Epithelial cell of prostate (primary cell): ENCODE measurements around the gene EPS8.

Experiments
- DNase-seq: peaks from one replicate; pipeline ENCODE4 v3.0.0-alpha.2; 2011; ENCODE audit warnings: low read depth, low spot score
- H3K27ac ChIP-seq: fragments of 450-650 bp; 2 replicates; pipeline ENCODE4 v1.5.1; 2017; ENCODE audit warnings: mild to moderate bottlenecking

Gene EPS8

DNA sequence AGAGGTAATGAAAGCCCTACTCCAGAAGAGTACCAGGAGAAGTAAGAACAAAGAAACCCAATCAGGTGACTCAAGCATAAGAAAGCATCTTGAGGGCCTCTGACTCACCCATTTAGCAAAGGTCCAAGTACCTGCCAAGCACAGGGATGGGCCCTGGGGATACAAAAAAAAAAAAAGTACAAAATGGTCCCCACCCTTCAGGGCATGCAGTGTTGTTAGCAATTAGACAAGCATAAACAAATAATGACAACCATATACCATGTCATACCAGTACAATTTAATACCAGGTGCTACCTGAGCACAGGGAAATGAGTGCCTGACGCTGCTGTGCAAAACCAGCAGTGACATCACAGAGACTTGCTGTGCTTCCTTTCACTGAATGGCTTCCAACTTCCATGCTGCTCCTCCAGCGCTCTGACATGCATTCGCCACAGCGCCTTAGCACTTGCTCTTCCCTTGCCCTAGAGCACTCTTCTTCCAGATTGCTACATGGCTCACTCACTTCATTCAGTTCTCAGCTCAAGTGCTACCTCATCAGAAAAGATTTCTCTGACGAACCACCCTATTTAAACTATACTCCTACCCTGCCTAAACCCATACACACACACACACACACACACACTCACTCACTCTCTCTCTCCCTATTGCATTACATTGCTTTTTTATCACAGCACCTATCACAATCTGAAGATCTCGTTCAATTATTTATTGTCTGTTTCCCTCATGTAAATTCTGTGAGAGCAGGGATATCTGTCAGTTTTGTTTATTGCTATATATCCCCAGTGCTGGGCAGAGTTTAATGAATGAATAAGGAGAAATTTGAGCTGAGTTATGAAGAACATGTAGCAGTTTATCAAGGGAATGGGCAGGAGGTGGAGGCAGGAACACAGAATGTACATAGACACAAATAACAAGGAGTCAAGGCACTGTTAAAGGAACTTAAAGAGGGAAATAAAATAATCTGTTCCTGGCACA is 12.9 kb upstream of the EPS8 start:
- peak; percentile 84 for DNase-seq
- H3K27ac ChIP-seq = peak overlapping the region; percentile 28

DNA sequence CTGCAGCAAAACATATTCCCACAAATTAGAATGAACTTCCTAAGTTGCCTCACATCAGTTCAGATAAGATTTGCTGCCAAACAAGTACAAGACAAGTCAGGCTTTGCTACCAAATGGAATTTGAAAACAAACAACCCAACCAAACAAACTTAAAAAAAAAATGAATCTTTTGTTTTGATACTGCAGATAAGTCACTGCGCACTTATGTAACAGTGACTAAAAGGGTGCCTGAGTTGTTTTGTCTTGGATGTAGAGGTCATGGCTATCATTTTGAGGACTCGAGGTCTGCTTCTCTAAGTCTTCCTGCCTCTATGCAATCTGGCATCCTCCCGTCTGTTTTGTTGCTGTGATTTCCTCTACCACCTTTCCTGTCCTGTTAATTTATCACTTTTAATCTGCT is 11.1 kb upstream of the EPS8 start:
- no peak for DNase-seq
- H3K27ac ChIP-seq = no peak overlapping the region

DNA sequence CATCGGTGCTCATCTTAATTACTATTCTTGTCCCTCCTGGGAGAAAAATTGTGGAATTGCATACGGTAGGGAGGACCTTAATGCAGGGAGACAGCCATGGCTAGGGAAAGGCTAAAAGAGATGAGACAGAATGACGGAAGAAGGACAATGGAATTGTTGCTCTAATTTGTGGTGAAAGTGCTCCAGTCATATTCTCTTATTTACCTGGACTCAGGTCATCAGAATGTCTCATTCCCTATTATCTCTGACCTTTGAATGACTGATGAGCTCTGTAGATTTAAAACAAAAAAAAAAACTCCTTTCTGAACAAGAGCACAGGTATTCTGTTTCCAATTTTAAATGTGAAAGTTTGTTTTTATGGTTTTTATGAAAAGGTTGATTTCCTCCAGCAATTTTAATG is 8.6 kb upstream of the EPS8 start:
- DNase-seq = no peak
- H3K27ac ChIP-seq = no peak overlapping the region

DNA sequence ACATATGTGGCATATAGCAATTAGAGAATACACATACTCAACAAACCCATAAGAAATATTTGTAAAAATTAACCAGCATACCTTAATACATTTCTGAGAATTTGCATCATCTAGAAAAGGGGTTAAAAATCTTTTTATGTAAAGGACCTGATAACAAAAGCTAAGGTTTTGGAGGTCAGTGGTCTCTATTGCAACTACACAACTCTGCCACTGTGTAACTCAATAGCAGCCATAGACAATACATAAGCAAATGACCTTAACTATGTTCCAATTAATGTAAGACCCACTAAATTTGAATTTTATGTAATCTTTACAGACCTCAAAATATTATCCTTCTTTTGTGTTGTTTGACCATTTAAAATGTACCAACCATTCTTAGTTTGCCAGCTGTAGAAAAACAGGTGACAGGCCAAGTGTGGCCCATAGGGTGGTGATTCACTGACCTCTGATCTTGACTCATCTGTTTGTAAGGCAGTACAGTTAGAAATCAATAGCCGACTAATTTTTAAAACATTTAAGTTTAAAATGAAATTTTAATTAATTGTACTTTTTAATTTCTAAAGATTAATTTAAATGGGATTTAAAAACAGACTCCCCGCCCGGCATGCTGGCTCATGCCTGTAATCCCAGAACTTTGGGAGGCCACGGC is 7.4 kb upstream of the EPS8 start:
- DNase-seq = no peak
- no peak overlapping the region for H3K27ac ChIP-seq

DNA sequence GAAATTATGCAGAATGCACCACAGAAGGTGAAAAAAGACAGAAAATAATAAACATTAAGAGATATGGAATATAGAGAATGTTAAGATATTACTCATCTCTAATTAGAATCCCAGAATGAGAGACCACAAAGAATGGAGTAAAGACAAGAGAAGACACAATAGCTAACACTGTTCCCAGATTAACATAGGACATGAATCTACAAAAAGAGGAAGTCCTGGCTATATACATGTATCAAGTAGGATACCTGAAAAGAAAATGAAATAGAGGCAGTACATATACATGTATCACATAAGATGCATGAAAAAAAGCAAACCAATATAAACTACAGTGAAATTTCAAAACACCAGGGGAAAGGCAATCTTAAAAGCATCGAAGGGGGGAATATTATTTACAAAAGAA is 5.6 kb upstream of the EPS8 start:
- no peak for DNase-seq
- H3K27ac ChIP-seq = no peak overlapping the region

DNA sequence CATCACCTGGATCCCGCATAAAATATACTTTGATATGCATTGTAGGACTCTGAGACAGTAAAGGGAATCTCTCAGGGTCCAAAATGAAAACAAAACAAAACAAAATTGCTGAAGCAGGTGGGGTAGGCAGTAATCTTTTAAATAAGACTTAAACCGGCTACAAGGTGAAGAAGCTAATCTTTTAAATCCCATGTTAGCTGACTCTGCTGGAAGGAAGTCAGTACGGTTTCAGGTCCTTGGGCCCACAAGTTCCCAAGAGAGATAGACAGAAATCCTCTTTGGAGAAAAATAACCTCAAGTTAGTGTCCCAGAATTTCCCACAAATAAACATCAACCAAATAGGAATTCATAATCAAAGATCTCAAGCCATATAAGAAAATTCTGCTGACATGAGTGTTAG is 5.0 kb upstream of the EPS8 start:
- no peak for DNase-seq
- no peak overlapping the region for H3K27ac ChIP-seq

DNA sequence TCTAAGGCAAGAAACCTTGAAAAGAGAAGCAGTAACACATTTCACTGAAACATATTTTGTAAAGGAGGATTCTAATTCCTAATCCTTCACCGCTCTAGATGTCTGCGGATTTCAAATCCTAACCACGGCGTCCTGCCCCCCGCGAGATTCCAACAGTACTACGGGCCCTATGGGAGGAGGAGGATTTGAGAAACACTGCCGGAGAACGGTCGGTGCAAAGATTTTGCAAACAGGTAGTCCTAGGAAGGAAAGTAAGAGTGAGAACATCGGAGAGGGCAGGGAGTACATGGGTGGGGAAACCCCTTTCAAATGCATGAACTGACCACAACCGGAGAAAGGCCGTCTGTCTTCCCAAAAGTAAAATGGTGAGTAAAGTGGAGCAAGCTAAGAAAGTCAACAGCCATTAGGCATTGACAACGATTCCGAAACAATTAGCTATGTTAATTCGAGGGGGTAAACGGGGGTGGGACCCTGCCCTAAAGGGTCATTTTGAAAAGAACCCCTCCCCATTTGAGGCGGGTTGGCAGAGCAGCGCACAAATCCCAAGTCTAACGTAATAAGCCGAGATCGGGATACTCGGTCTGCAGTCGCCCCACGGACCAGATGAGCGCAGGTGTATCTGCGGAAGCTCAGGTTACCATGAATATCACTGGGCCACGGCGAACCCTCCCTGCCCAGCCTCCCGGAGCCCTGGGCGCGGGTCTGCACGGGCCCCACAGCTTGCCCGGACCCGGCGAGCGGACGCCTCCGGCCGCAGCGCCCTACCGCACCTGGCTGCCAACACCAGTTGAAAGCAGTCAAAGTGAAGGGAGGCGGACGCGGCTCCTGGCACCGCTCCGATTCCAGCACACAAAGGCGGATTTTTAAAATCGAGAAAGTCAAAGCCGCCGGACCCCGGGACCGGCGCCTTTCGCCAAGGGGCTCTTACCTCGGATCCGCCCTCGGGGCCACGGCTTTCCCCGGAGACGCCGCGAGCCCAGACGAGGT is 662 bp downstream of the EPS8 start:
- DNase-seq = no peak
- peak overlapping the region; percentile 70 for H3K27ac ChIP-seq

DNA sequence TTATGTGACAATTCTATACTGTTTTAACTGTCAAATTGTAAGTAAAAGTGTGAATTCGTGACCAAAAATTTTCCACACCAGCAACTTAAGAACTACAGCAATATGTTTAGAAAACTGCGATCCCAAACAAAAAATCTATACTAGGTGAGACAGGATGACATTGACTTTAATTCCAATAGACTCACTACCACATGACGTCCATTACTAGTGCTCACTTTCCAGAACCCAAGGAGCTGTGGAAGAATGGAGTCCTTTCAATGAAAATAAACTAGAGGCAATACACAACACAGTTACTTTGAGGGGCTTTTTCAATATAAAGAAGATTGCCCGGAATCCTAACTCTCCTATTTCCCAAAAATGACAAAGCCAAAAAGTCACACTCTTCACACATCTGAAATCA is 1.4 kb downstream of the EPS8 start:
- no peak for DNase-seq
- H3K27ac ChIP-seq = no peak overlapping the region

DNA sequence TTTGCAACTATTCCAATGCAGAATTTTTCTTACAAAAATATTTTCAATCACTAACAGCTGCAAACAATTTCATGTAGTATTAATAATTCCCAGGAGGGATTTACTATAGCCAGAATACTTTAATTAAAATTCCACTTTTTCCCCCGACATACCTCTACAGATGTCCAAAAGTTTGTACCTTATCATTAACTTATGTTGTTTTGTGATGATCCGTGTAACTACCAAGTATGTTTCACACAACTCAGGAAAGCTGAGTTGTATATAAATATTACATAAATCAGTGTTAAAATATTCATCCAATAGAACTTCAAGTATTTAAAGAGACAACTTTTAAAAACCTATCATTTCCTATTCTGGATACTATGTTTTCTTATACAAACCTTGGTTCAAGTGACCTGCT is 2.4 kb downstream of the EPS8 start:
- DNase-seq = no peak
- H3K27ac ChIP-seq = no peak overlapping the region

DNA sequence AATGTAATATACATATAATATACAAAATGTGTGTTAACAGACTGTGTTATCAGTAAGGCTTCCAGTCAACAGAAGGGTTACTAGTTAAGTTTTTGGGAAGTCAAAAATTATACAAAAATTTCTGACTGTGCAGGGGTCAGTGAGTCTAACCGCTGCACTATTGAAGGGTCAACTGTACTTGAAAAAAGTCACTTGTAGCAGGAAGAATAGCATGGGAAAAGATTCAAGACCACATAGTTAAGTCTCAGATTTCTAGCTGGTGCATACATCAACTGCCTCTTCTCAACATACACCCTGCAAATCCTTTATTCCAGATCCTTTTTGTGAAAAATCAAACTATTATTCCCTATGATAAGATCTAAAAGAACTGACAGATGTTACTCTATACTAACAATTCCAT is 5.9 kb downstream of the EPS8 start:
- H3K27ac ChIP-seq = no peak overlapping the region
- DNase-seq = no peak

DNA sequence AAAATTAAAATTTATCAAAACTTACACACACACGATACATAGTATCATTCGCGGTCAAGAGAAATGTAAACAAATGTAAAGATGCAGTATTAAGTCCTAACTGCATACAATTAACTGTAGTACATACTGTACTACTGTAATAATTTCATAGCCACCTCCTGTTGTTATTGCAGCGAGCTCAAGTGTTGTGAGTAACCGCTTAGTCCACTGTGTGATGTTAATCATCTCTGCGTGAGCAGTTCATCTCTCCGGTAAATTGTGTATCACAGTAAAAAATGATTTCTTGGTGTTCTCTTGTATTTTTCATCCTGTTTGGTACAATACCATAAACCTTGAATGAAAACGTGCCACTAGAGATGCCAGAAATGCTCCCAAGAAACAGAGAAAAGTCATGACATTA is 6.5 kb downstream of the EPS8 start:
- no peak overlapping the region for H3K27ac ChIP-seq
- no peak for DNase-seq

DNA sequence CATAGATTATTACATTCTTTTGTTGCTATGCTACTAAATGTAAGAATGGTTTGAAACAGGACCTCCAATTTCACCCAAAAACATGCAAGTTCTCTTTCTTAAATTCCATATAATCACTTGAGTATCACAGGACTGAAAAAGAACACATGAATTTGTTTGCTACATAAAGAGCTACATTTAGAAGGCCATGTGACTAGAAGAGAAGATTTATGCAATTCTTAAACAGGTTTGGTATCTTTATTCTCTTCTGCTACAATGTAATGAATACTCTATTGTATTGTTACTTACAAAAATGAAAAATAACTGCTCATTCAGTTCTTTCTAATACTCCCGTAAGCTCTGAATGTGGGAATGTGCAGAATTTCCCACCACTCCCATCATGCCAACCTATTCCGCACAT is 9.3 kb downstream of the EPS8 start:
- DNase-seq = no peak
- H3K27ac ChIP-seq = no peak overlapping the region

DNA sequence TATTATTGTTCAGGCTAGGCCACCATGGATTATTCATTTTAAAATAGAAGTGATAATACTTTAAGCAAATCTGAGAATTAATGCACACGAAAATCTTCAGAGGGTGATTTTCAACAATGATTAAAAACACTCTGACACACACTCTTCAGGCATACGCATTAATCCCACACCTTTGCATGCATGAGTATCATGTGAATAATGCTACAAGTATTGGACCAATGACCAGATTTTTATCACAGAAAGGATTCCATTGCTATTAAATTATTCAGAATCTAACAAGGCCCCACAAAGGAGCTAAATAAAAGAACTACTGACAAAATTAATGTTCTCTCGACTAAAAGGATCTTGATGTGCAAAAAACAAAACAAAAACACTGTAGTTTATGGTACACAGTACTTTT is 11.1 kb downstream of the EPS8 start:
- H3K27ac ChIP-seq = no peak overlapping the region
- DNase-seq = no peak

DNA sequence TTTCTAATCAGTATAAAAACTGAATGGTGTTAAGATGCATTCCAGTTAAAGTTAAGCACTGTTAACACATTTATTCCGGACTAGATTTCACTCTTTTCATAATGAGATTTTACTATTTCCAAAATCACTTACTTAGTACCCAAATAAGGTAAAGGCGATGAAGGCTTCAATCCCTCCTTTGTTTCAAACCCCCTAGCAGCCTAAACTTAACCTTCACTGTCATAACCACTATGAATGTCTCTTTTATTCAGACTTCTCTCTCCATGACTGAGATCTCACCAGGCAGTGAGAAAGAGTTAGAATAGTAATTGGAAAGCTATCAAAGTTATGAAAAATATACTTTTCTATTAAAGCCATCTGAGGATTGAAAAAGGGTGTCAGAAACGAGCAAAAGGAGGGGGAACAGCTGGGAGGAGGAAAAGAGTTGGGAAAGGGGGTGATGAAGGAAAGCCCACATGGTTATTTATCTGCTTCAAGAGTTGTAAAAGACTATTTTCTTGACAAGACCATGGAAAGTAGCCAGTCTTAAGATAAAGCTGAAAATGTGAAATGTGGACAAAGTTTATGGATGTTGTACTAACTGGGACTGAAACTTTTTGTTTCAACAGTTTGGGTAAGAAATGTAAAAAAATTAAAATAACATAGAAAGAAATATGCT is 11.7 kb downstream of the EPS8 start:
- no peak overlapping the region for H3K27ac ChIP-seq
- no peak for DNase-seq

DNA sequence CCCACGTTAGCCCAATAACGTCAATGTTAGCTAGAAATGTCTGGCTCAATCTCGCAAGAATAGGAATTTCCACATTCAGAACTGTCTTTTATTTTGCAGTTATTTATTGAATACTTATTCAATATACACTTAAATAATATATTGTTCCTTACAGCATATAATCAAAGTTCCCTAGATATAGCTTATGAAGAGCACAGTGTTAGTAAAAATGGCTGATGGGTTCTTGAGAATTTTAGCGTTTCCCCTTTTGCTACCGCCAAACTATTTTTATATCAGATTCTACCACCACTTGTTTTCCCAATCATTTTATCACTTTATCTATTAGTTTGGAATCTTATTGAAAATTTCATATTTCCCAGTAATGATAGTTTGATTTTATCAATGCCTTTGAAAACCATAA is 12.7 kb downstream of the EPS8 start:
- DNase-seq = no peak
- H3K27ac ChIP-seq = no peak overlapping the region

DNA sequence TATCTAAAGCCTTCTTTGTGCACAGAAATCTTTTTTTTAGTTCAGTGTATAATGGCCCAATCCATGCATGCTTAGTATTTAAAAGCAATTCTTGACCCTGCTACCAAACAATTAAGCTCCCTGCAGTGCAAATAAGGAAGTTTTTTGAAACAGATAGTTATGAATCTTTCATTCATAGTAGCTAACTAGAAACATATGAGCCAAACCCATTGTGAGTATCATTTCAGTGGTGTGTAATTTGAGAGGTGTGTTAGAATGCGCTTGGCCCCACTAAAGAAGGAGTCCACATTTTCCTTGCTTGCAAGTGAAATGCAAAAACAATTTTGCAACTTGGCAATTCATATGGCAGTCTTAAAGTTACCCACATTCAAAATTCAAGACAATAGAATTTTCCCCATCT is 14.4 kb downstream of the EPS8 start:
- H3K27ac ChIP-seq = no peak overlapping the region
- no peak for DNase-seq

DNA sequence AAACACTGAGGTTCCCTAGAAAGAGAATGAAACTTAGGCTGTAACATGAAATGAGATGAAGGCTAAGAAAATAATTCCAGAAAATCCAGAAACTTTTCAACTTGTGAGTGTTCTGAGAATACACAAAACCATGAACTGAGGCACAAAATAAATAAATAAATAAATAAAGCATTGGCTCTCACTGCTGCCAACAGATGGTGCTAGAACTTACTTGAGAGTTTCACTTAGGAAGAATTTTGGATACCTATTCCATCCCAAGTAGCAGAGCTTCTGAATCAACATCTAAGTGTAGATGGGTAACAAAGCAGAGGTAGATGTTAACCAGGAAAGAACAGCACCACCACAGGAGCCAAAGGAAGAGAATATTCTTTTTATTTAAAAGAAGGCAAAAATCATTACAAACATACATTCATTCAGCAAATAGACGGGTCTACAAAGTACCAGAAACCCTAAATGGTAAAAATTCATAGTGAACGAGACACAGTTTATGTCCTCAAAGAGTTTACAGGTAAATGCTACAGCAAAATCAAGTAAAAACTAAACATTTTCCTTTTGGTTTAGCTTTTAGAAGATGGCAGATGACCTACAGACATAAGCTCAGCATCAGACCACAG is 16.7 kb downstream of the EPS8 start:
- no peak for DNase-seq
- H3K27ac ChIP-seq = no peak overlapping the region

DNA sequence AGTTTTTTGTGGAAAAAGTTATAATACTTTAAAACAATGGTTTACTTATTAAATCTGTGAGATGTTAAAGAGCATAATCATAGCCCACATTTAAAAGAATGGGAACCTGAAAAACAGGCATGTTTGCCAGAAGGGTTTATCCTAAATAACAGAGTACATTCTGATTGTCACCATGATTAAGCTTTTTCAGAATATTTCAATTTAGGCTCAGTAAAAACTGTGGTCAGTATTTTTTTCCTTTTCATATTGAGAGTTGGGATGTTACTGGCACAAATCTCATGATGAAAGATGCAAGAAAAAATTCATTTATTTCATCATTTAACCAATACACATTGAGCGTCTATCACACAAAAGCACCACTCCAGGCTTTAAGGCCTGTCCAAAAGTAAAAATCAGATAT is 18.6 kb downstream of the EPS8 start:
- DNase-seq = no peak
- H3K27ac ChIP-seq = no peak overlapping the region

DNA sequence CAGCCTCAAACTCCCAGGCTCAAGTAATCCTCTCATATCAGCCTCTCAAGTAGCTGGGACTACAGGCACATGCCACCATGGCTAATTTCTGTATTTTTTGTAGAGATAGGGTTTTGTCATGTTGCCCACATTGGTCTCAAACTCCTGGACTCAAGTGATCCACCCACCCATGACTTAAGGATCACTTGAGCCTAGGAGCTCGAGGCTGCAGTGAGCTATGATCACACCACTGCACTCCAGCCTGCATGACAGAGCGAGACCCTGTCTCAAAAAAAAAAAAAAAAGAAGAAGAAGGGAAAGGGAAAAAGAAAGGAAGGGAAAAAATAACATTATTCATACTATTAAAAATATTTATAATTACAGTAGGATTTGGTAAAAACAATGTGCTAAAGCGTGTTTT is 19.2 kb downstream of the EPS8 start:
- no peak overlapping the region for H3K27ac ChIP-seq
- DNase-seq = no peak

DNA sequence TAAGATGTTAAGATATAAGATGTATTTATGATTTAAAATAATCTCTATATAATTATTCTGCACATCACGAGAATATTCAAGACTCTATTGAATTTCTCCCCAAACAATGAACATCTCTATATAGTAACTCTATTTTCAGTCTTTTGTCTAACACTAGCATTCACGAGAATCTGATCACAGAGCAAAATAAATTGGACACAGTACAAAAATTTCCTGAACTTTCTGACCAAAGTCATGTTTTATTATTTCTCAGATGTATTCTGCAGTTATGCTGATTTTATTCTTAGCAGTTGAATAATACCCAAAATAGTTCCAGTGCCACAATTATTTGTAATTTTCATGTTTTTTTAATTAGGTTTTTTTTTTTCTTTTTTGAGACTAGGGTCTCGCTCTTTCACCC is 19.6 kb downstream of the EPS8 start:
- no peak for DNase-seq
- no peak overlapping the region for H3K27ac ChIP-seq
